GM21825 (cell line): ENCODE measurements around the gene SLC2A14.
"Not testable (repeated sequence)": the region's sequence is repeated elsewhere in the genome, so short reads cannot be mapped to it uniquely, and the experiment has no call there.

Experiments used
- ATAC-seq: cut with Tn5 transposase; IDR thresholded peaks from one replicate; pipeline ENCODE4 v1.9.1; 2021; ENCODE audit warnings: mild to moderate bottlenecking, moderate library complexity; ENCODE audit not compliant: unreplicated experiment

SLC2A14 gene

DNA sequence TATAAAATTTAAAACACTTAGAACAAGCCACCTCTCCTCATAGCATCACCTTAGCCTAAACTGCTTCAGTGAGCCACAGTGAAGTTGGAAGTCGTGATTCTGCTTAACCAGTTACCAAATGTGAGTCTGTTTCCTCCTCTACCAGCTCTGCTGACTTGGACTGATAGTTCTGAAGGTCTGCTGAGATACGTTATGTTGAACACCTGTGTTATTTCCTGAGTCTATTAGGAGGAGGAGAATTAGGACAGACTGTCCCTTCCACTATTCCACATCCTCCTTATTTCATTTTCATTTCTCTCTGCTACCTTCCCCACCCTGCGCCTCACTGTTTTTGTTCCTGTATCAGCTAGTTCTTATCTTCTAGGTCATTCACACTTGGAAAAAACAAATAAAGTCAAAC is 2.4 kb downstream of the SLC2A14 start:
- ATAC-seq, result no peak

DNA sequence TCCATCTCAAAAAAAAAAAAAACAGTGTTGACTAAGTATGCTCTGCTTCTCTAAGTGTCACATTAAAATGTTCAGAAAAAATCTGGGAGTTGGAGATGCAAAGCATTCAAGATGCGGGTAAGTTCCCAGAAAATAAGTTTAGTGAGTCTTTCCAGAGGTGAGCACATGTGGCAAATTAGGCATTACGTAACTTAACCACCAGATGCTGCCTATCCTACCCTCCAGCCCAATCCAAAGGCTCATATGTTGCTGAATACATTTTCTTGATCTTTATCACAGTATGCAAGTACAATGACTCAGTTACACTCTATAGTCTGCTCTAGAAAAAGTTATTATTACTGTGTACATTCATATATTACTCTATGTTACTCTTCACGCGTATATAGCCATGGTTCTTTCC is 3.6 kb downstream of the SLC2A14 start:
- ATAC-seq, result no peak

DNA sequence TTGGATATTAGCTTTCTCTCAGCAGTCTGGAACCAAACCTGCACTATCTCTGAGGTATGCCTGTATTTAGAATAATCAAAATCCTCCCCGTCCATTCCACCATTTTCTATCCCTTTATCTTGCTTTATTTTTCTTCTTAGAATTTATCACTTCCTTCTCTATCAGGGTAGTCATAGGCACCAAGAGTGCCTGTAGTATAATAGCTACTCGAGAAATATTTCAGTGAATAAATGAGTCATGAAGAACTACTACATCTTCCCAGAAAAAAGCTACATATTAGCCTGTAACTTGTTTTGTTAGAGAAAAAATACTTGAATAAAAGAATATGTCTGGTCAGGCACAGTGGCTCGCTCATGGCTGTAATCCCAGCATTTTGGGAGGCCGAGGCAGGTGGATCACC is 4.3 kb downstream of the SLC2A14 start:
- ATAC-seq, result no peak

DNA sequence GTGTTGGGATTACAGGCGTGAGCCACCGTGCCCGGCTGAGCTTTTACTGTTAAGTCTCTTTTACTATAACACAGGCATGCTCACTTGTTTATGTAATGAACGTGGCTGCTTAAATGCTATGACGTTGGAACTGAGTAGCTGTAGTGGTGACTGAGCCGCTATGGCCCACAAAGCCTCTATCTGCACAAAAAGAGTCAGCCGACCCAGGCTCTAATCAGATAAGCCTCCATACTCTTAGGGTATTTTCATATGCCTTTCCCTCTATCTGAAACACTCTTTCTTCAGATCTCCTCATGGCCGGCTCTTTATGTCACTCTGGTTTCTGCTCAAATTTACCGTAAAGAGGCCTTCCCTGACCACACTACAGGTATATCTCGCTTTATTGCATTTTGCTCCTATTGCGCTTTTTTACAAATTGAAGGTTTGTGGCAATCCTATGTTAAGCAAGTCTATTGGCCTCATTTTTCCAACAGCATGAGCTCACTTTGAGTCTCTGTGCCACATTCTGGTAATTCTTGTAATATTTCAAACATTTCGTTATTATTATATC is 8.0 kb downstream of the SLC2A14 start:
- ATAC-seq, result no peak

DNA sequence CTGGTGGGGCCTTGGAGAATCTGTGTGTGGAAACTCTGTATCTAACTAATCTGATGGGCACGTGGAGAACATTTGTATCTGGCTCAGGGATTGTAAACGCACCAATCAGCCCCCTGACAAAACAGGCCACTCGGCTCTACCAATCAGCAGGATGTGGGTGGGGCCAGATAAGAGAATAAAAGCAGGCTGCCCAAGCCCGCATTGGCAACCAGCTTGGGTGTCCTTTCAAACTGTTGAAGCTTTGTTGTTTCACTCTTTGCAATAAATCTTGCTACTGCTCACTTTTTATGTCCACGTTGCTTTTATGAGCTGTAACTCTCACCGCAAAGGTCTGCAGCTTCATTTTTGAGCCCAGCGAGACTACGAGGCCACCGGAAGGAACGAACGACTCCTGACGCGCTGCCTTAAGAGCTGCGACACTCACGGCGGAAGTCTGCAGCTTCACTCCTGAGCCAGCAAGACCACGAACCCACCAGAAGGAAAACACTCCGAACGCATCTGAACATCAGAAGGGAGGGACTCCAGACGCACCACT is 9.8 kb downstream of the SLC2A14 start:
- not testable (repeated sequence) for ATAC-seq

DNA sequence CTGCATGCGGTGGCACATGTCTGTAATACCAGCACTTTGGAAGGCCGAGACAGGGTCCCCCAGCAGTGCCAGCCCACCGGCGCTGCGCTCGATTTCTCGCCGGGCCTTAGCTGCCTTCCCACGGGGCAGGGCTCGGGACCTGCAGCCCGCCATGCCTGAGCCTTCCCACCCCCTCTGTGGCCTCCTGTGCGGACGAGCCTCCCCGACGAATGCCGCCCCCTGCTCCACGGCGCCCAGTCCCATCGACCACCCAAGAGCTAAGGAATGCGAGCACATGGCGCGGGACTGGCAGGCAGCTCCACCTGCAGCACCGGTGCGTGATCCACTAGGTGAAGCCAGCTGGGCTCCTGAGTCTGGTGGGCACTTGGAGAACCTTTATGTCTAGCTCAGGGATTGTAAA is 10.4 kb downstream of the SLC2A14 start:
- not testable (repeated sequence) for ATAC-seq

DNA sequence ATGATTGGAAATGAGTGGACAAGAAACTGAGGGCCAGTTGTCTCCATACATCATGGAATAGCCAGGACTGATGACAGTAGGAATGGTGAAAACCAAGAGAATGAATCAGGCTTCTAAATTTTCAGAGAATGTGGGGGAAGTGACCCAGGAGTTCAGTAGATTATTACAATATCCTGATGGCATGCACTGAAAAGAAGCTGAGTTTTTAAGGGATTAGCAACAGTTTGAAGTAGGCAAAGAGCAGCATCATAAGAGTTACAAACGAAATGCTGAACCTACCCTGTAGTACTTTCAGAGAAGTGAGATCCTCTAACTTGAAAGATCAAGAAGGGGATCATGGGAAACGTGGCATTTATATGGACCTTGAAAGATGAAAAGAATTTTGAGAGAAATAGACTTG is 13.2 kb downstream of the SLC2A14 start:
- ATAC-seq, result no peak

DNA sequence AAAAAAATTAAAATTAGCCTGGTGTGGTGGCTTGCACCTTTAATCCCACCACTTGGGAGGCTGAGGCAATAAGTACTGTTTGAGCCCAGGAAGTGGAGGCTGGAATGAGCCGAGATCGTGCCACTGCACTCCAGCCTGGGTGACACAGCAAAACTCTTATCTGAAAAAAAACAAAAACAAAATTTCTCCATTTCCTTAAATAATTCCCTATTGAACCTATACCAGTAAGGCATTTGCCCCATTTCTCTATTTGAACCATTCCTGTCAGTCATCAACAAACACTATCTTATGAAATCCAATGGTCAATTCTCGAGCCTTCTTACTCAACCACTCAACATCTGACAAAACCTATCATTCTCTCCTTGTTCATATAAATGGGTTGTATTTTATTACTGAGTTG is 14.7 kb downstream of the SLC2A14 start:
- no peak for ATAC-seq

DNA sequence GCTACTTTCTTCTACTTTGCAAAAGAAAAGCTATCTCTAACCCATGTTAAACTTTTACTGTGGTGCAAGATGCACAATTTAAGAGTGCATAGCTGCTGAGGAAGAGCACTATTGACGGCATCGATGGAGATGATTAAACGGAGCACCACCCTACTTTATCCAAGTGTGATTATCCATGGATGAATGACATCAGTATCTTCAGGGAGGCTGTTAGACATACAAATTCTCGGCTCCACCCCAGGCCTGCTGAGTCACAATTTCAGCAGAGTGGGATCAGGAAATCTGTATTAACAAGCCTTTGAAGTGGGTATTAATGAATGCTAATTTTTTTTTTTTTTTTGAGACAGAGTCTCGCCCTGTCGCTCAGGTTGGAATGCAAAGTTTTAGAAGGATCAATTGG is 16.2 kb downstream of the SLC2A14 start:
- no peak for ATAC-seq

DNA sequence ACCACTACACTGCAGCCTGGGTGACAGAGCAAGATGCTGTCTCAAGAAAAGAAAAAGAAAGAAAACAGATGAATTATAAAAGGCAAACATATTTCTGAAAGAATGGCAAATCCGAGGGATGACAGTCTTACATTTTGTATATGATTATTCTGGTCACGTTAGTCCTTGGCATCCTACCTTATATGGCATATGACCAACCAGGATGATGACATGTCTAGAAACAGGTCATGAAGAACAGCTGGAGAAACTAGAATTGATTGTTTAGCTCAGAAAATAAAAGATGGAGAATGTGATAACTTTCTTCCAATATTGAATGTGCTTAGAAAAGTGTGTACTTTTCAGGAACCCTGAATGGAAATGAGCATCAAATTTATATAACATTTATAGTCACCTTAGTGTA is 19.2 kb downstream of the SLC2A14 start:
- no peak for ATAC-seq

DNA sequence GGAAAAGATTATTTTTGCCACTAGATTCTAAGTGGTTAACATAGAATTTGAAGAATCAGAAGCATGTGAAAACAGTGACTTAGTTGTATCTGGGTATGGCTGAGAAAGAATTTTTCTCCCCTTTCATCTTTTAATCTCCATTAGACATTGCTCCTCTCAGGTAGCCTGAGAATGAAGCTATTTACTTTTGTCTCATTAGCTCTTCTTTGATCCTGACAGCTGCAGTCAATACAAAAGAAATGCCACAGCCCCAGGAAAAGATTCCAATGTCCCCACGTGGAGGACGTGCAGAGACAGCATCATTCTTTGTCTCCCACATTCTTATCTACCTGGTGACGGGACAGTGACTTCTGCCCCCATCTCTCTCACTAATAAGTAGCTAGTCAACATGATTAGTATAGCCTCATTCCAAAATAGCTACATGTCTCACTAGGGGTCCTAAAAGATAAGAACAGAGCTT is 21.1 kb downstream of the SLC2A14 start:
- ATAC-seq, result not testable (repeated sequence)

DNA sequence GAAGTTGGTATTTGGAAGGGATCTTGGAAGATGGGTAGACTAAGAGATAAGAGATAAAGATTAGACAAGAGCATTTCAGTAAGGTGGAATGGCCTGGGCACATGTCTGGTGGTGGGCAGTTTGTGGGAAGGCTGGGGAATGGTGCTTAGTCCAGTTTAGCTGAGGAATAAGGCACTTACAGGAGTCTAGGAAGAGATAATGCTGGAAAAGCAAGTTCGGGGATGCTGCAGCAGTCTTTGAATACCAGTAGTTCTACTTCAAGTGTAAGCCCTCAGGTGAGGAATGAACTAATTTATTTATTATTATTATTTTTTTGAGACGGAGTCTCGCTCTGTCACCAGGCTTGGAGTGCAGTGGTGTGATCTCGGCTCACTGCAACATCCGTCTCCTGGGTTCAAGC is 22.6 kb downstream of the SLC2A14 start:
- ATAC-seq, result not testable (repeated sequence)

DNA sequence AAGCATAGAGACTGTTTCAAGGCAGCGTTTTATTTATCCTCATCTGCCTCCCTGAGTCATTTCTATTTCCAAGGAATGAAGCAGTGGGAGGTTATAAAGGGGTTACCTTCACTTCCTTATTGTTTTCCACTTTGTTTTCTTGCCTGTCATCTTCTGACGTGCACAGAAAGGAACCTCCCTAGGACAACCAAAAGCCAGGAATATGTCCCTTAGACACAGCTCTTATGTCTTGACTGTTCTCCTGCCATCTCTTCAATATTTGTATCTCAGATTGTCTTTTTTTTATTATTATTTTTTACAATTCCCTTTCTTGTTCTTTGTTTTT is 24.7 kb downstream of the SLC2A14 start:
- not testable (repeated sequence) for ATAC-seq

DNA sequence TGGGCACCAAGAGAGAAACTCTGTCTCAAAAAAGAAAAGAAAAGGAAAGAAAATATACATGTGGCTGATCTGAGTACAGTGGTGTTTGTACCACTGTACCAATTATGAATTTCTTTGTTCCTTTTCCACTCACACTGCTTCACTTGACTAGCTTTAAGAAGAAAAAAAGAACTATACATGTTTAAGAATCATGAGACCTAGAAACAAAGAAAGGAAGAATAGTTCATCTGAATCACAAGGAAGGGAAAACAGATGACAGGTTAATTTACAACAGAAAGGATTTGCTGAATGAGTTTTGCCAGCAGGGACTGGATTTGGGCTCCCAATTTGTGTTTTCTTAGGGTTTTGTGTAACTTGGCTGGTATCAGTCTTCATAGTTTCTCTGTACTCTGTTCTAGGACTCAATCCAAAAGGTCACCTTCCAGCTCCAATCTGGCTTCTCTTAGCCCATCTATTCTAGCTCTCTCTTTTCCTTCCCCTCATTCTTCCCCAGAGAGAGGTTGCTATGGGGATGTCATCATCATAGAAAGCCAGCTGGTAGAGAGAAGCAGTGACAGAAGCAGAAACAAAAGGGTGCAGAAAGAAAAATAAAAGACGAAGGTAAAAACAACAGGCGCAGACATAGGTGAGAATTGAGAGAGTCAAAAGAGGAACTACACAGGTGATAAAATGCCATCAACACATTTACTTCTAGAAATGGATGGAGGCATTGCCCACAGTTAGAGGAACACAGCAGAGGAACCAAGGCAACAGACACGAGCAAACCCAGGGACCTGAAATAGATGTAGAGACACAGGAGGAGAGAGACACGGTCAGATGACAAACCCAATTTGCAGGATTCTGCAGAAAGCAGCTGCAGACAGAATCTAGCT is 25.3 kb downstream of the SLC2A14 start:
- ATAC-seq, result not testable (repeated sequence)

DNA sequence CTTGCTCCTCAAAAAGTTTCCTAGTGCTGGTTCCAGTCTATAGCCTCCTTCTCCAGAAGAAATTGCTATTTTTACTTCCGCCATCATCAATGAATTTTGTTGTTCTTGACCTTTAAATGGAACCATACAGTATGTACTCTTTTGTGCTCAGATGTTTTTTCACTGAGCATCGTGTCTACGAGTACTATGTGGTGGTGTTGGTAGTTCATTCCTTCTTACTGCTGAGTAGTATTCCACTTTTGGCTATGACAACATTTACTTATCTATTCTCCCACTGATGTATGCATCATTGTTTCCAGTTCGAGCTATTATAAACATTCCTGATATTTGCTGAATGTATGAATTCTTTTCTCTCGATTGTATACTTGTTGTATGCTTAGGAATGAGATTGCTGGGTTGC is 28.6 kb downstream of the SLC2A14 start:
- no peak for ATAC-seq

DNA sequence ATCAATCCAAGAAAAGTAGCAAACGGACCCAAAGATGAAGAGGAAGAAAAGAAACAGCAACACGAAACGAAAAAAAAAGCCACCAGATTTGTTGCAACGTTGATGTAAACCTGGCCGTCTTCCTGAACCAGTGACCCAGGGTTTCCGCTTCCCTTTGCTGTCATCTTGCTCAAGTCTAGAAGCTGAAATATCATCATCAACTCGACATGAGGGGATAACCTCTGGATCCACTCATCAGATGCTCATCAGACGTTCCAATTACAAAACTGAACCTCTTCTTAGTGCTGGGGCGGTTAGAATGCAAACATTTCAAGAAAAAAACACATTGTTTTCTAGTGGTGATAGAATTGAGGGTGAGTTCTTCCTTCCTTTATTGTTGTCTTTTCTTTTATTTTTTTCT is 29.1 kb downstream of the SLC2A14 start:
- not testable (repeated sequence) for ATAC-seq

DNA sequence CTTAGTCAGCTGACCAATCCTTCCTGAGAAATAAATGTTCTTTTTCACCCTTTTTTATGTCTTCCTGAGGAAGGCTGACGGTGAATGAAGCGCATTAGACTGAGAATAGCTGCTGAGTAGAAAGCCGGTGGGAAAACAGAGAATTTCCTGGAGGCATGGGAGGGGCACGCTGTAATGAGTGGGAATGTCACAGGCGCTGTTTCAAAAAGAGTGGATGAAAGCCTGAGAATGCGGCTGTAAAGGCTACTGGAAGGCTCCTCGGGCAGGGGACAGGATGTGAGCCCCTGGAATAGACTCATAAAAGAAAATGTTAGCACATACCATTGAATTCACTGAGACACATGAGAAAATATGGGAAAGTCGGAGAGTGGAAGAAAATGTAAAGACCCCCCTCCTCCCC is 29.6 kb downstream of the SLC2A14 start:
- not testable (repeated sequence) for ATAC-seq

DNA sequence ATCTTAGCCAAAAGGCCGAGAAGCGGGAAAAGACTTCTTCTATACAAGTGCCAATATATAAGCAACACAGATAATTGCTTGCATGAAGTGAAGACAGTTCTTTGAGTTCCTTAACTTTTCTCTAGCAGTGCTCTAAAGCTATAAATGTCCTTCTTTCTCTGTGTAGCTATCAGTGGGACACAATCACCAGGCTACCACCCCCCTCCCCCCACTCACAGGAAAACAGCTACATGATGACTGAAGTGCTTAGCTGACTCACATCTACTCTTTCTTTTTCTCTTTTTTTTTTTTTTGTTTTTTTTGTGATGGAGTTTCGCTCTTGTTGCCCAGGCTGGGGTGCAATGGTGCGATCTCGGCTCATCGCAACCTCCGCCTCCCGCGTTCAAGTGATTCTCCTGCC is 30.3 kb downstream of the SLC2A14 start:
- ATAC-seq, result not testable (repeated sequence)

DNA sequence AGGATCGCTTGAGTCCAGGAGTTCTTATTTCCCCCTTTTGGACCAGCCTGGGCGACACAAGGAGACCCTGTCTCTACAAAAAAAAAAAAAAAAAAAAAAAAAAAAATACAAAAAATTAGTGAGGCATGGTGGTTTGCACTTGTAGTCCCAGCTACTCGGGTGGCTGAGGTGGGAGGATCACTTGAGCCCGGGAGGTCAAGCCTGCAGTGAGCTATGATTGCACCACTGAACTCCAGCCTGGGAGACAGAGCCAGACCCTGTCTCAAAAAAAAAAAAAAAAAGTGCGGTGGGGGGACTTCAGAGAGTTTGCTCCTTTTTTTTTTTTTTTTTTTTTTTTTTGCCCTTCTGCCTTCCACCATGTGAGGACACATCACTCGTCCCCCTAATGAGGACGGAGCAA is 32.9 kb downstream of the SLC2A14 start:
- not testable (repeated sequence) for ATAC-seq

DNA sequence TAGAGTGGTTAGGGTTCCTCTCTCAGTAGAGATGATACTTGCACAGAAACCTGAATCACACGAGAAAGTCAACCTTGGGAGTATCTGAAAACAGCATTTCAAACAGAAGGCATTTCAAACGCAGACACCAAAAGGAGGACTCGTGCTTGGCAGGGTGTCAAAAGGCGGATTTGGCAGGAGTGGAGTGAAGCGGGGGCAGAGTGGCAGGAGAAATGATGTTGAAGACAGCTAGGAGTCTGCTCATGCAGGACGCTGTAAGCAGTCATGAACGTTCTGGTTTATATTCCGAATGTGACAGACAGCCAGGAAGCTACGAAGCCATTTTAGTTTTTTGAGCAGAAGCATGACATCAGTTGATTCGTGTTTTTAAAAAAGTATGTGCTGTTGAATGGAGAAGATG is 33.5 kb downstream of the SLC2A14 start:
- ATAC-seq, result not testable (repeated sequence)

DNA sequence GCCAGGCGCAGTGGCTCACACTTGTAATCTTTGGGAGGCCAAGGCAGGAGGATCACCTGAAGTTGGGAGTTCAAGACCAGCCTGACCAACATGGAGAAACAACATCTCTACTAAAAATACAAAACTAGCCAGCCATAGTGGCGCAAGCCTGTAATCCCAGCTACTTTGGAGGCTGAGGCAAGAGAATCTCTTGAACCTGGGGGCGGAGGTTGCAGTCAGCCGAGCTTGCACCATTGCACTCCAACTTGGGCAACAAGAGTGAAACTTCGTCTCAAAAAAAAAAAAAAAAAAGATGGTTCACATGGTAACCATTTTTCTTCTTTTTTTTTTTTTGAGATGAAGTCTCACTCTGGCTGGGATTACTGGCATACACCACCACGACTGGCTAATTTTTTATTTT is 35.3 kb downstream of the SLC2A14 start:
- no peak for ATAC-seq

DNA sequence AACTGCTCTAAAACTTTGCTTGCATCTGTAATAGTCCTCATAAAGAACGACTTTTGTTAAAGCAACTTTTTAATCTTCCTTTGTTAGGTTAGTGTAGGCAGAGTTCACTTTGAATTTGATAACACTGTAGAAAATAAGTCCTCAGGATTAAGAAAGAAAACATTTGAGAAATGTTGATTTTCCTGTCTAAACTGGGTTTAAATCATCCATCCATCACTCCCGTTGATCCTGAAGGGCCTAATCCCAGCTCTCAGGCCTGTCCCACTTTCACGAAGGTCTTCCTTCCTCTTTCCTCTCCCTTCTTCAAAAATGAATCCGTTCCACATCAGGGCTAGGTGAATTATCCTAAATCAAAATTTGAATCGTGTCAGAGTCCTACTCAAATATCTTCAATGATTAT is 36.9 kb downstream of the SLC2A14 start:
- no peak for ATAC-seq
